Hepatocyte (in vitro differentiated cells): ENCODE measurements around the gene KRTAP9-6. TPM values are rescaled to one million over a fixed set of nuclear protein-coding genes. Genes with fewer than 3 reads are reported as not detected.

ENCODE experiments used
- DNase-seq: peaks from one replicate; pipeline ENCODE4 v3.0.0-alpha.2; 2016; ENCODE audit warnings: low spot score
- H2AFZ ChIP-seq: fragments of 200-600 bp; sonication (generic); 2 replicates; pipeline ENCODE4 v1.6.0; 2016; ENCODE audit warnings: antibody characterized with exemption, mild to moderate bottlenecking
- H3K27ac ChIP-seq: fragments of 200-600 bp; sonication (generic); 2 replicates; pipeline ENCODE4 v1.5.1; 2016; ENCODE audit warnings: mild to moderate bottlenecking
- H3K27me3 ChIP-seq: fragments of 200-600 bp; sonication (generic); 2 replicates; pipeline ENCODE4 v1.6.1; 2016
- H3K36me3 ChIP-seq: fragments of 200-600 bp; sonication (generic); replicated peaks from 2 replicates; pipeline ENCODE4 v1.5.1; 2016; ENCODE audit warnings: low read depth; ENCODE audit not compliant: insufficient read depth
- H3K4me1 ChIP-seq: fragments of 200-600 bp; sonication (generic); 2 replicates; pipeline ENCODE4 v1.5.1; 2016; ENCODE audit warnings: mild to moderate bottlenecking, moderate library complexity; ENCODE audit not compliant: insufficient read depth
- H3K4me2 ChIP-seq: fragments of 200-600 bp; sonication (generic); 2 replicates; pipeline ENCODE4 v1.6.0; 2016
- H3K4me3 ChIP-seq: fragments of 200-600 bp; sonication (generic); 2 replicates; pipeline ENCODE4 v1.5.1; 2016; ENCODE audit warnings: mild to moderate bottlenecking
- H3K79me2 ChIP-seq: fragments of 200-600 bp; sonication (generic); 2 replicates; pipeline ENCODE4 v1.6.0; 2017; ENCODE audit warnings: mild to moderate bottlenecking
- H3K9me2 ChIP-seq: fragments of 200-600 bp; sonication (generic); replicated peaks from 2 replicates; pipeline ENCODE4 v1.6.0; 2017; ENCODE audit warnings: mild to moderate bottlenecking; ENCODE audit not compliant: insufficient read depth
- H3K9me3 ChIP-seq: fragments of 200-600 bp; sonication (generic); 2 replicates; pipeline ENCODE4 v1.5.1; 2016; ENCODE audit warnings: low read depth, mild to moderate bottlenecking
- H4K20me1 ChIP-seq: fragments of 200-600 bp; sonication (generic); 2 replicates; pipeline ENCODE4 v1.6.0; 2016; ENCODE audit warnings: mild to moderate bottlenecking; ENCODE audit not compliant: insufficient read depth, poor library complexity, severe bottlenecking
- EZH2 ChIP-seq: fragments of 200-600 bp; sonication (generic); IDR thresholded peaks from 2 replicates; pipeline ENCODE4 v1.6.1; 2016; ENCODE audit warnings: antibody characterized with exemption, mild to moderate bottlenecking, borderline replicate concordance
- EZH2phosphoT487 ChIP-seq: fragments of 200-600 bp; sonication (generic); IDR thresholded peaks from one replicate; pipeline ENCODE4 v1.6.1; 2018; ENCODE audit warnings: antibody characterized with exemption, mild to moderate bottlenecking, low read depth, moderate library complexity; ENCODE audit not compliant: unreplicated experiment, severe bottlenecking
- WGBS: methylation state at CpG from one replicate; pipeline ENCODE4 v1.1.6; 2016; ENCODE audit warnings: low lambda C conversion rate; ENCODE audit errors: missing lambda C conversion rate; 5-methylcytosine and 5-hydroxymethylcytosine counted together
- polyA plus RNA-seq: library from polyadenylated mRNA; unstranded; fragments of >200 nt; fragmentation: Nextera tagmentation; extraction: Ambion mirVana; gene quantifications from 2 replicates; pipeline ENCODE4 v1.2.1, GENCODE V29; 2016
- small RNA-seq: library from RNA; depleted of rRNA; stranded (forward); fragments of <200 nt; gene quantifications from one replicate; pipeline ENCODE3, GENCODE V24; 2014
- total RNA-seq: library from RNA; depleted of rRNA; stranded (reverse); fragments of >200 nt; gene quantifications from 2 replicates; pipeline ENCODE4 v1.2.3, GENCODE V29; 2014
- TF ChIP-seq, protein P1 (sequence below): fragments of 200-600 bp; sonication (generic); IDR thresholded peaks from 2 replicates; pipeline ENCODE4 v1.5.1; 2016; ENCODE audit warnings: antibody characterized with exemption, mild to moderate bottlenecking; ENCODE audit not compliant: poor library complexity

The KRTAP9-6 gene
- total and polyA plus RNA-seq, 2 experiments from 2014 or later = not detected

DNA sequence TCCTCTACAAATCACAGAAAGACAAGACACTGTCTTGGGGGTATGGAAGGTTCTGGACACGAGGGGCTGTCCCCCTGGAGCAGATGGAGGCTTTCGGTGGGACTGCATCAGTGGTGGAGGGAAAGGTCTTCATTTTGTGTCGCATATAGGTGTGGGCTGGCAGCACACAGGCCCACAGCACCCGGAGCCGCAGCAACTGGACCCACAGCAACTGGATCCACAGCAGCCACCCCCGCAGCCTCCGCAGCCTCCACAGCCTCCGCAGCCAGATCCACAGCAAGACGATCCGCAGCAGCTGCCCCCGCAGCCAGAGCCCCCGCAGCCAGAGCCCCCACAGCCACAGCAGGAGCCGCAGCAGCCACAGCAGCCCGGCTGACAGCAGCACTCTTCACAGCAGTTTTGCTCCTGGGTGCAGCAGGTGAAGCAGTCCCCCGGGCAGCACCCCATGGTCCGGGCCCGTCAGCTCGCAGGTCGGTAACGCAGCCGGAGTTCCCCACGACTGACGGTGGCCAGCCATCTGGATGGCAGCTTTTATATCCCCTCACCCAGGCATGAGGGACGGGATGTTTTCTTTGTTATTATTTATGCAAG, 50.1 kb downstream of the KRTAP9-6 start, which contains the start of gene KRTAP17-1:
KRTAP17-1 (minus strand) TSS at position 507 of the 591 bp plus-strand sequence; CDS start at position 447, 60 bp downstream.
- 87% methylated on average over 24 of the region's 24 CpGs for WGBS
- Histone ChIP-seq H2AFZ (no peak within 1 kb of the TSS), H3K27ac (no peak within 1 kb of the TSS), H3K9me3 (peaks cover 5% of the 10 kb centered on the region), H3K4me1 (no peaks in the 10 kb centered on the region), H3K79me2 (no peaks in the 10 kb centered on the region), H3K4me3 (no peak within 1 kb of the TSS), H3K27me3 (peaks cover 6% of the 10 kb centered on the region), H3K9me2 (no peaks in the 10 kb centered on the region), H3K4me2 (no peak within 1 kb of the TSS), H3K36me3 (no peaks in the 10 kb centered on the region), H4K20me1 (no peaks in the 10 kb centered on the region)
- no peak for DNase-seq
- TF ChIP-seq EZH2 = no peak
- no peak for TF ChIP-seq EZH2phosphoT487
- TF ChIP-seq, protein P1, sequence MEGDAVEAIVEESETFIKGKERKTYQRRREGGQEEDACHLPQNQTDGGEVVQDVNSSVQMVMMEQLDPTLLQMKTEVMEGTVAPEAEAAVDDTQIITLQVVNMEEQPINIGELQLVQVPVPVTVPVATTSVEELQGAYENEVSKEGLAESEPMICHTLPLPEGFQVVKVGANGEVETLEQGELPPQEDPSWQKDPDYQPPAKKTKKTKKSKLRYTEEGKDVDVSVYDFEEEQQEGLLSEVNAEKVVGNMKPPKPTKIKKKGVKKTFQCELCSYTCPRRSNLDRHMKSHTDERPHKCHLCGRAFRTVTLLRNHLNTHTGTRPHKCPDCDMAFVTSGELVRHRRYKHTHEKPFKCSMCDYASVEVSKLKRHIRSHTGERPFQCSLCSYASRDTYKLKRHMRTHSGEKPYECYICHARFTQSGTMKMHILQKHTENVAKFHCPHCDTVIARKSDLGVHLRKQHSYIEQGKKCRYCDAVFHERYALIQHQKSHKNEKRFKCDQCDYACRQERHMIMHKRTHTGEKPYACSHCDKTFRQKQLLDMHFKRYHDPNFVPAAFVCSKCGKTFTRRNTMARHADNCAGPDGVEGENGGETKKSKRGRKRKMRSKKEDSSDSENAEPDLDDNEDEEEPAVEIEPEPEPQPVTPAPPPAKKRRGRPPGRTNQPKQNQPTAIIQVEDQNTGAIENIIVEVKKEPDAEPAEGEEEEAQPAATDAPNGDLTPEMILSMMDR = no peak

Small RNAs within 50 kb of the gene (small RNA-seq; reads per million reads assigned to genes)
- not detected for gene KRTAP9-10P

Other genes starting within 250 kb of the KRTAP9-6 start
Only the 30 nearest of the 40 such genes appear.
- gene KRTAP2-4, start 199.5 kb upstream of the KRTAP9-6 start, total RNA-seq = not detected in 2 replicates
- gene KRTAP2-4, start 199.5 kb upstream of the KRTAP9-6 start, polyA plus RNA-seq = not detected in 2 replicates
- not detected in 2 replicates for gene KRTAP4-7, start 181.2 kb upstream of the KRTAP9-6 start, total RNA-seq
- gene KRTAP4-7, start 181.2 kb upstream of the KRTAP9-6 start, polyA plus RNA-seq = not detected in 2 replicates
- gene KRTAP4-8, start 167.2 kb upstream of the KRTAP9-6 start, total RNA-seq = not detected in 2 replicates
- gene KRTAP4-8, start 167.2 kb upstream of the KRTAP9-6 start, polyA plus RNA-seq = not detected in 2 replicates
- not detected in 2 replicates for gene KRTAP4-16, start 163.2 kb upstream of the KRTAP9-6 start, total RNA-seq
- not detected in 2 replicates for gene KRTAP4-16, start 163.2 kb upstream of the KRTAP9-6 start, polyA plus RNA-seq
- not detected in 2 replicates for gene KRTAP4-9, start 160.0 kb upstream of the KRTAP9-6 start, total RNA-seq
- not detected in 2 replicates for gene KRTAP4-9, start 160.0 kb upstream of the KRTAP9-6 start, polyA plus RNA-seq
- gene KRTAP4-11, start 147.0 kb upstream of the KRTAP9-6 start, total RNA-seq = not detected in 2 replicates
- gene KRTAP4-11, start 147.0 kb upstream of the KRTAP9-6 start, polyA plus RNA-seq = not detected in 2 replicates
- gene KRTAP4-12, start 141.2 kb upstream of the KRTAP9-6 start, total RNA-seq = not detected in 2 replicates
- gene KRTAP4-12, start 141.2 kb upstream of the KRTAP9-6 start, polyA plus RNA-seq = not detected in 2 replicates
- gene KRTAP4-6, start 124.8 kb upstream of the KRTAP9-6 start, total RNA-seq = not detected in 2 replicates
- not detected in 2 replicates for gene KRTAP4-6, start 124.8 kb upstream of the KRTAP9-6 start, polyA plus RNA-seq
- not detected in 2 replicates for gene KRTAP4-5, start 115.6 kb upstream of the KRTAP9-6 start, total RNA-seq
- gene KRTAP4-5, start 115.6 kb upstream of the KRTAP9-6 start, polyA plus RNA-seq = not detected in 2 replicates
- gene KRTAP4-4, start 104.6 kb upstream of the KRTAP9-6 start, total RNA-seq = not detected in 2 replicates
- not detected in 2 replicates for gene KRTAP4-4, start 104.6 kb upstream of the KRTAP9-6 start, polyA plus RNA-seq
- not detected in 2 replicates for gene KRTAP4-3, start 97.2 kb upstream of the KRTAP9-6 start, total RNA-seq
- not detected in 2 replicates for gene KRTAP4-3, start 97.2 kb upstream of the KRTAP9-6 start, polyA plus RNA-seq
- not detected in 2 replicates for gene KRTAP4-2, start 87.2 kb upstream of the KRTAP9-6 start, total RNA-seq
- gene KRTAP4-2, start 87.2 kb upstream of the KRTAP9-6 start, polyA plus RNA-seq = not detected in 2 replicates
- gene KRTAP4-1, start 80.5 kb upstream of the KRTAP9-6 start, total RNA-seq = not detected in 2 replicates
- not detected in 2 replicates for gene KRTAP4-1, start 80.5 kb upstream of the KRTAP9-6 start, polyA plus RNA-seq
- not detected in 2 replicates for gene KRTAP9-1, start 75.5 kb upstream of the KRTAP9-6 start, total RNA-seq
- gene KRTAP9-1, start 75.5 kb upstream of the KRTAP9-6 start, polyA plus RNA-seq = not detected in 2 replicates
- gene KRTAP9-2, start 38.7 kb upstream of the KRTAP9-6 start, total RNA-seq = not detected in 2 replicates
- not detected in 2 replicates for gene KRTAP9-2, start 38.7 kb upstream of the KRTAP9-6 start, polyA plus RNA-seq
- not detected in 2 replicates for gene KRTAP9-3, start 32.9 kb upstream of the KRTAP9-6 start, total RNA-seq
- not detected in 2 replicates for gene KRTAP9-3, start 32.9 kb upstream of the KRTAP9-6 start, polyA plus RNA-seq
- gene KRTAP9-8, start 27.4 kb upstream of the KRTAP9-6 start, total RNA-seq = not detected in 2 replicates
- not detected in 2 replicates for gene KRTAP9-8, start 27.4 kb upstream of the KRTAP9-6 start, polyA plus RNA-seq
- gene KRTAP9-4, start 15.7 kb upstream of the KRTAP9-6 start, total RNA-seq = not detected in 2 replicates
- gene KRTAP9-4, start 15.7 kb upstream of the KRTAP9-6 start, polyA plus RNA-seq = not detected in 2 replicates
- not detected in 2 replicates for gene KRTAP9-9, start 10.0 kb upstream of the KRTAP9-6 start, total RNA-seq
- gene KRTAP9-9, start 10.0 kb upstream of the KRTAP9-6 start, polyA plus RNA-seq = not detected in 2 replicates
- not detected in 2 replicates for gene KRTAP9-7, start 10.3 kb downstream of the KRTAP9-6 start, total RNA-seq
- gene KRTAP9-7, start 10.3 kb downstream of the KRTAP9-6 start, polyA plus RNA-seq = not detected in 2 replicates
- not detected in 2 replicates for gene KRTAP29-1, start 37.5 kb downstream of the KRTAP9-6 start, total RNA-seq
- gene KRTAP29-1, start 37.5 kb downstream of the KRTAP9-6 start, polyA plus RNA-seq = not detected in 2 replicates
- not detected in 2 replicates for gene KRTAP16-1, start 43.9 kb downstream of the KRTAP9-6 start, total RNA-seq
- not detected in 2 replicates for gene KRTAP16-1, start 43.9 kb downstream of the KRTAP9-6 start, polyA plus RNA-seq
- not detected in 2 replicates for gene KRTAP17-1, start 50.3 kb downstream of the KRTAP9-6 start, total RNA-seq
- gene KRTAP17-1, start 50.3 kb downstream of the KRTAP9-6 start, polyA plus RNA-seq = 0.33 TPM in 1 of 2 replicates, not detected in the other
- not detected in 2 replicates for gene KRT33A, start 85.5 kb downstream of the KRTAP9-6 start, total RNA-seq
- gene KRT33A, start 85.5 kb downstream of the KRTAP9-6 start, polyA plus RNA-seq = not detected in 2 replicates
- gene KRT33B, start 104.4 kb downstream of the KRTAP9-6 start, total RNA-seq = not detected in 2 replicates
- 0.35 TPM in 1 of 2 replicates, not detected in the other for gene KRT33B, start 104.4 kb downstream of the KRTAP9-6 start, polyA plus RNA-seq
- gene KRT34, start 116.9 kb downstream of the KRTAP9-6 start, total RNA-seq = 0.20 TPM in 1 of 2 replicates, not detected in the other
- 0.71 TPM in 1 of 2 replicates, not detected in the other for gene KRT34, start 116.9 kb downstream of the KRTAP9-6 start, polyA plus RNA-seq
- gene KRT31, start 132.2 kb downstream of the KRTAP9-6 start, total RNA-seq = not detected in 2 replicates
- not detected in 2 replicates for gene KRT31, start 132.2 kb downstream of the KRTAP9-6 start, polyA plus RNA-seq
- gene KRT37, start 159.2 kb downstream of the KRTAP9-6 start, total RNA-seq = not detected in 2 replicates
- gene KRT37, start 159.2 kb downstream of the KRTAP9-6 start, polyA plus RNA-seq = not detected in 2 replicates
- not detected in 2 replicates for gene KRT38, start 175.6 kb downstream of the KRTAP9-6 start, total RNA-seq
- gene KRT38, start 175.6 kb downstream of the KRTAP9-6 start, polyA plus RNA-seq = not detected in 2 replicates
- gene KRT32, start 202.0 kb downstream of the KRTAP9-6 start, total RNA-seq = not detected in 2 replicates
- gene KRT32, start 202.0 kb downstream of the KRTAP9-6 start, polyA plus RNA-seq = not detected in 2 replicates